T-helper 17 cell (primary cell): ENCODE data around the gene JARID2. TPM values are rescaled to one million over a fixed set of nuclear protein-coding genes. Genes with fewer than 3 reads are reported as not detected.
"Not testable (repeated sequence)": the region's sequence is repeated elsewhere in the genome, so short reads cannot be mapped to it uniquely, and the experiment has no call there.

Experiments used
- ATAC-seq: fragments of 150-1000 bp; cut with Tn5 transposase; 2 replicates; pipeline ENCODE4 v1.10.0; 2021; ENCODE audit warnings: mild to moderate bottlenecking, moderate library complexity
- DNase-seq, 3 donors: peaks; one replicate each; pipeline versions ENCODE4 v3.0.0 to v3.0.0-alpha.2; 2020 to 2021
- H3K9me3 ChIP-seq: one replicate; pipeline ENCODE4 v1.7.0; 2013; ENCODE audit warnings: low read length, mild to moderate bottlenecking; ENCODE audit not compliant: control insufficient read depth, poor library complexity, severe bottlenecking
- H3K27ac Mint-ChIP-seq: one replicate; pipeline ENCODE4 v1.8.0; 2022; ENCODE audit warnings: mild to moderate bottlenecking, moderate library complexity, mixed read lengths
- H3K27me3 Mint-ChIP-seq: one replicate; pipeline ENCODE4 v1.8.0; 2022; ENCODE audit warnings: mixed read lengths
- H3K36me3 Mint-ChIP-seq: one replicate; pipeline ENCODE4 v1.8.0; 2022; ENCODE audit warnings: low read depth, mixed read lengths
- H3K4me1 Mint-ChIP-seq: one replicate; pipeline ENCODE4 v1.8.0; 2022; ENCODE audit warnings: mild to moderate bottlenecking, mixed read lengths
- H3K4me3 Mint-ChIP-seq: one replicate; pipeline ENCODE4 v1.8.0; 2022; ENCODE audit warnings: mild to moderate bottlenecking, moderate library complexity, mixed read lengths
- total RNA-seq, 4 donors: library from RNA in 2 of 4; stranded (reverse) in 2 of 4; gene quantifications; one replicate each; pipeline ENCODE4 v1.2.3 and lab custom pipeline; 2022 to 2026

The JARID2 gene
- total RNA-seq, 2 donors from 2014 or later = 21.9 to 35.5 TPM

- peaks cover 46% of the 10 kb centered on the region for H3K4me1 Mint-ChIP-seq
- peaks cover 2% of the 10 kb centered on the region for H3K9me3 ChIP-seq
- DNase-seq (no peak), ATAC-seq (no peak)
- H3K36me3 Mint-ChIP-seq = peaks cover 9% of the 10 kb centered on the region
- no peaks in the 10 kb centered on the region for H3K27me3 Mint-ChIP-seq
- no peak overlapping the region for H3K4me3 Mint-ChIP-seq
- no peak overlapping the region for H3K27ac Mint-ChIP-seq
Measured at GRCh38 chr6:15413466-15414234, 167.8 kb downstream of the JARID2 start.

DNA sequence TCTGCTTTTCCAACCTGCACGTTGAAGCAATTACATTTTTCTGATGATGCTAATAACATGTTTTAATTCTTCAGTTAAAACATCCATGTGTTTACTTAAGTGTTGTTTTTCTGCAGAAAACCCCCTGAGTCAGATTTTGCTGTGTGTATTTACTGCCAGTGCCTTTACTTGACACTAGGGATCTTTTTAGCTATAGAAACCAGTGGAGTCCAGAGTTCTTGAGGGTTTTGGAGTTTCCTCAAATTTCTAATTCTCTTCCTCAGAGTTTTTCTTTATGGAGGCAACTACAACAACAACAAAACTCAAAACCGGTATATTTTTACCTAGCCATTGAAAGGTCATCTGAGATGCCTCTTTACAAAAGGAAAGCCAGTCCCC, 168.4 kb downstream of the JARID2 start:
- peaks cover 4% of the 10 kb centered on the region for H3K9me3 ChIP-seq
- DNase-seq = no peak
- H3K4me3 Mint-ChIP-seq = no peak overlapping the region
- no peaks in the 10 kb centered on the region for H3K27me3 Mint-ChIP-seq
- no peak overlapping the region for H3K27ac Mint-ChIP-seq
- ATAC-seq = no peak
- H3K4me1 Mint-ChIP-seq = peaks cover 42% of the 10 kb centered on the region
- H3K36me3 Mint-ChIP-seq = peaks cover 9% of the 10 kb centered on the region

- not testable (repeated sequence) for H3K27ac Mint-ChIP-seq, H3K4me3 Mint-ChIP-seq, H3K27me3 Mint-ChIP-seq, H3K9me3 ChIP-seq, DNase-seq, ATAC-seq
- Mint-ChIP-seq H3K36me3 (peaks cover 11% of the 10 kb centered on the region), H3K4me1 (peaks cover 35% of the 10 kb centered on the region)
Measured at GRCh38 chr6:15415622-15416021, 169.8 kb downstream of the JARID2 start.

GRCh38 chr6:15416932-15417509, 171.2 kb downstream of the JARID2 start:
- Mint-ChIP-seq H3K4me1 (peaks cover 31% of the 10 kb centered on the region), H3K27ac (no peak overlapping the region), H3K27me3 (no peaks in the 10 kb centered on the region), H3K4me3 (no peak overlapping the region), H3K36me3 (peaks cover 10% of the 10 kb centered on the region)
- peaks cover 4% of the 10 kb centered on the region for H3K9me3 ChIP-seq
- DNase-seq = no peak
- no peak for ATAC-seq

- no peaks in the 10 kb centered on the region for H3K27me3 Mint-ChIP-seq
- H3K27ac Mint-ChIP-seq = peak overlapping the region; percentile 46
- no peak for DNase-seq
- no peak for ATAC-seq
- peaks cover 32% of the 10 kb centered on the region for H3K4me1 Mint-ChIP-seq
- peaks cover 4% of the 10 kb centered on the region for H3K9me3 ChIP-seq
- no peak overlapping the region for H3K4me3 Mint-ChIP-seq
- H3K36me3 Mint-ChIP-seq = peaks cover 9% of the 10 kb centered on the region
Measured at GRCh38 chr6:15417811-15418210, 171.9 kb downstream of the JARID2 start.

GRCh38 chr6:15419493-15419892, 173.6 kb downstream of the JARID2 start:
- no peaks in the 10 kb centered on the region for H3K27me3 Mint-ChIP-seq
- H3K36me3 Mint-ChIP-seq = peaks cover 7% of the 10 kb centered on the region
- no peak overlapping the region for H3K27ac Mint-ChIP-seq

GRCh38 chr6:15420959-15421438, 175.1 kb downstream of the JARID2 start:
- H3K4me3 Mint-ChIP-seq = no peak overlapping the region
- H3K27ac Mint-ChIP-seq = peak overlapping the region; percentile 29
- peak; percentile 59 for ATAC-seq
- DNase-seq = no peak
- H3K36me3 Mint-ChIP-seq = peaks cover 6% of the 10 kb centered on the region
- H3K27me3 Mint-ChIP-seq = no peaks in the 10 kb centered on the region
- H3K4me1 Mint-ChIP-seq = peaks cover 34% of the 10 kb centered on the region
- peaks cover 4% of the 10 kb centered on the region for H3K9me3 ChIP-seq

More at GRCh38 chr6:15419493-15419892, 173.6 kb downstream of the JARID2 start:
- DNase-seq (no peak), ATAC-seq (no peak)
- Mint-ChIP-seq H3K4me1 (peaks cover 33% of the 10 kb centered on the region), H3K4me3 (no peak overlapping the region)
- H3K9me3 ChIP-seq = peaks cover 4% of the 10 kb centered on the region

DNA sequence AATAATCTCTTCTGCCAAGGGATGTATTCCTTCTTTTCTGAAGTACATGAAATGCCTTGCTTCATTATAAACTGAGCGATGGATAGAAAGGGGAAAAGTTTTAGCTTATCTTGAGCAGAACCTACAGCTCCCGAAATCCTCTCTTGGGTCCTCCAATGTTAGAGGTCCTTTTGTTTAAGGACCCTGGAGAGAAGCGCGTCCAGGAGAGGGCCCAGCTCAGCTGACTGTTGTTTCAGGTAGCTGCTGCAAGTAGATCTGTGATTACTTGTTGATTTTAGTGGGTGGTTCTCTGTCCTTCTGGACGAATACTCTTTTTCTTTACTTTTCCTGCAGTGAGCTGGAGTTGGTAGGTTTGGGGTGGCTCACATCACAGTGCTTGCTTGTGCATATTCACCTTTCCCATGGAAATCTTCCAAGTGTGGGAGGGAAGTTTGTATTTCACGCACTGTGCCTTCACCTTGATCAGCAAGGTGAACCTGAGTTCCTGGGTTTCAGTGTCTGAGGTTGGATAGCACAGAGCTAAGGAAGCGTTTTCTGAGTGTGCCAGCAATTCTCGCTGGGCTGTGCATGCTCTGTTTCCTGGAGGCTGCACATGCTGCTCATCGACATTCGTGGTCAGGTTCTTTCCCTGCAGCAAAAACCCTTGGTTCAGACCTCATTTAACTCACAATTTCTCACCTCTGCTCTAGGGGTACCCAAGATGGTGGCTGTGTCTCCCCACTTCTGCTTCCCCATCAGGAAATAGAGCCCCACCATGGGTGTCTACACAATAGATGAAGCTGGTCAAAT, 176.3 kb downstream of the JARID2 start:
- DNase-seq (no peak), ATAC-seq (peak; percentile 74)
- Mint-ChIP-seq H3K36me3 (peaks cover 2% of the 10 kb centered on the region), H3K27me3 (no peaks in the 10 kb centered on the region), H3K4me3 (no peak overlapping the region), H3K27ac (peak overlapping the region; percentile 4), H3K4me1 (peaks cover 39% of the 10 kb centered on the region)
- H3K9me3 ChIP-seq = peaks cover 4% of the 10 kb centered on the region

GRCh38 chr6:15423286-15423993, 177.6 kb downstream of the JARID2 start:
- Mint-ChIP-seq H3K36me3 (peaks cover 2% of the 10 kb centered on the region), H3K4me3 (no peak overlapping the region), H3K27ac (no peak overlapping the region), H3K4me1 (peaks cover 47% of the 10 kb centered on the region), H3K27me3 (no peaks in the 10 kb centered on the region)
- H3K9me3 ChIP-seq = peaks cover 4% of the 10 kb centered on the region
- ATAC-seq (no peak), DNase-seq (no peak)

GRCh38 chr6:15425947-15426346, 180.1 kb downstream of the JARID2 start:
- no peak for ATAC-seq
- H3K36me3 Mint-ChIP-seq = no peaks in the 10 kb centered on the region

GRCh38 chr6:15426395-15426794, 180.5 kb downstream of the JARID2 start:
- Mint-ChIP-seq H3K4me3 (no peak overlapping the region), H3K27me3 (no peaks in the 10 kb centered on the region), H3K4me1 (peaks cover 55% of the 10 kb centered on the region), H3K36me3 (no peaks in the 10 kb centered on the region), H3K27ac (no peak overlapping the region)
- H3K9me3 ChIP-seq = no peaks in the 10 kb centered on the region
- DNase-seq = no peak
- ATAC-seq = no peak

More at GRCh38 chr6:15425947-15426346, 180.1 kb downstream of the JARID2 start:
- no peak for DNase-seq
- H3K27ac Mint-ChIP-seq = no peak overlapping the region
- no peaks in the 10 kb centered on the region for H3K27me3 Mint-ChIP-seq
- H3K4me1 Mint-ChIP-seq = peaks cover 53% of the 10 kb centered on the region
- H3K4me3 Mint-ChIP-seq = no peak overlapping the region
- H3K9me3 ChIP-seq = no peaks in the 10 kb centered on the region

- ATAC-seq = no peak
- no peak overlapping the region for H3K4me3 Mint-ChIP-seq
- no peak for DNase-seq
- H3K36me3 Mint-ChIP-seq = no peaks in the 10 kb centered on the region
- H3K27me3 Mint-ChIP-seq = no peaks in the 10 kb centered on the region
- peaks cover 51% of the 10 kb centered on the region for H3K4me1 Mint-ChIP-seq
- H3K27ac Mint-ChIP-seq = no peak overlapping the region
- no peaks in the 10 kb centered on the region for H3K9me3 ChIP-seq
Measured at GRCh38 chr6:15426901-15427300, 181.0 kb downstream of the JARID2 start.
